Activated CD8-positive, alpha-beta memory T cell treated with anti-CD3 and anti-CD28 coated beads for 1 hour (primary cell): ENCODE measurements around the gene NPTX1.

ENCODE experiments used
- DNase-seq, 2 donors: peaks; one replicate each; pipeline ENCODE4 v3.0.0-alpha.2; 2020; ENCODE audit warnings: low read depth in 1 of 2; ENCODE audit errors: extremely low read depth in 1 of 2

The NPTX1 gene

DNA sequence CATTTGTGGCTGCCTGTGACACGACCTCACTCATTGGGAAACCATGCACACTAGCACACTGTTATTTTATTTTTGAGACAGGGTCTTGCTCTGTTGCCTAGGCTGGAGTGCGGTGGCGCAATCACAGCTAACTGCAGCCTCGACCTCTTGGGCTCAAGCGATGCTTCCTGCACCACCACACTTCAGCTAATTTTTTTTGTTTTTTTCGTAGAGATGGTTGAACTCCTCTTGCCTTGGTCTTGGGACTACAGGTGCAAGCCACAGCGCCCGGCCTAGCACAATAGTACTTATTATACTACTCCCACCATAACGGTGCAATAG is 2.8 kb upstream of the NPTX1 start:
- DNase-seq, result no peak

DNA sequence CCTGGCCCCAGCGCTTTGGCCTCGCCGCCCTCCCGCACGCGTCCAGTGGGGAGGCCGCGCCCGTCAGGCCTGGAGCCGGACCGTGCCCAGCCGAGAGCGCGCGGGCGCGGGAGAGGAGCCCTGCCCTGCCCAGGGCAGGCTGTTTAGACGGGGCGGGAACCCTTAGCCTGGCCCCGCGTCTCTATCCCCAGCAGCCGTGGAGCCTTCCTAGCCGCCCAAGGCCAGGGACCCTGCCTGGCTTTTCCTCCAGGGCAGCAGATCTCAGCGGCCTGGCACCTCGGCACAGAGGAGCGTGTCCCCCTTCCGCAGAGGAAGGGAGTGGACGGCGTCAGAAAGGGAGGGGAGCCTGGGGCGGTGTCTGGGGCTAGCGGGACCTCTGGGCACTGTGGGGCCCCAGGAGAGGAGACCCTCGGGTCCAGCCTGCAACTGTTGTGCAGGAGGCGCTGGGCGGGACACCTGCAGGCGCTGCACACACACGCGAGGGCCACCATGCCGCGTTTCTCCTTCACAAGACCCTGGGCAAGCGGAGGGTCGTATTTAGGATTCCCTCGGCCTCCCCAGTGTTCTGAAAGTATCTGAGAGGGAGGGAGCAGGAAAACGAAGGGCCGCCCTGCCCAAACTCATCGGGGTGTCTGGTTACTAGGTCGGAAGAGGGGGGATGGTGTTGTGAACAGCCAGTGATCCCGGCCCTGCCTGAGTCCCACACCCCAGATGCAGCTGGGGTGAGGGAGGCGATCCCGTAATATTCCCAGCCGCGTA is 2.3 kb upstream of the NPTX1 start:
- no peak for DNase-seq

DNA sequence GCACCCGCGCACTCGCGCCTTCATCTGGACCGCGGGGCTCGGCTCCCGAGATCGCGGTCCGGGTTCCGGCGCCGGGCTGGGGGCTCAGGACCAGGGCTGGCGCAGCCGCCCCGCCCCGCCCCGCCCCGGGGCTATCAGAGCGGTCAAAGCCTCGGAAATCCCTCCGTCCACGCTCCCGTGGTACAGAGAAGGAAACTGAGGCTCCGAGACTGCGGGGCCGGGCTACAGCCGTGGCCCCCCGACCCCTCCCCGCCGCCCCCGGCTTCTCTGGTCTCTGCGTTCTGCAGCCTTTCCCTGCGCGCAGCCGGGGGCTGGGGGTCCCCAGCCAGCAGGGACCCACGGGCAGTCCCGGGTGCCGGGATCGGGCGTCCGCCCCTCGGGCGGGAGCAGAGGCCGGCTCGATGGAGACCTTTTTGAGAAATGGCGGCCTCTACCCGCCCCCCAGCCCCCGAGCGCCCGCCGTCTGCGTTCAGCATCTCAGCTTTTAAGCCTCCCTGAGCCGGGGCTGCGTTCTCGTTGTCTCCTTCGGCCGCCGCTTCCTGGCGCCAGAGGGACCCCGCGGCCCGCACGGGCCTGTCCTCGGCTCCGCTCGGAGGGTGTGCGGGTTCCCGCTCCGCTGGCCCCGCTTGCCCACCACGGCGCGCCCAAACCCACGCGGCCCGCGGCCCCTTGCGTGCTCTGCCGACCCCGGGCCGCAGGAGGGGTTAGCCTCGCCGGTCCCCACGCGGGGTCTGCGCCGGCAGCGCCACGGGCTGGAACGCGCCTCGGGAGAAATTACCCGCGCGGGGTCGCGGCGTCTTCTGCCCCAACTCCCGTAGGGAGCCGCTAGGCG is 1.5 kb upstream of the NPTX1 start:
- no peak for DNase-seq

DNA sequence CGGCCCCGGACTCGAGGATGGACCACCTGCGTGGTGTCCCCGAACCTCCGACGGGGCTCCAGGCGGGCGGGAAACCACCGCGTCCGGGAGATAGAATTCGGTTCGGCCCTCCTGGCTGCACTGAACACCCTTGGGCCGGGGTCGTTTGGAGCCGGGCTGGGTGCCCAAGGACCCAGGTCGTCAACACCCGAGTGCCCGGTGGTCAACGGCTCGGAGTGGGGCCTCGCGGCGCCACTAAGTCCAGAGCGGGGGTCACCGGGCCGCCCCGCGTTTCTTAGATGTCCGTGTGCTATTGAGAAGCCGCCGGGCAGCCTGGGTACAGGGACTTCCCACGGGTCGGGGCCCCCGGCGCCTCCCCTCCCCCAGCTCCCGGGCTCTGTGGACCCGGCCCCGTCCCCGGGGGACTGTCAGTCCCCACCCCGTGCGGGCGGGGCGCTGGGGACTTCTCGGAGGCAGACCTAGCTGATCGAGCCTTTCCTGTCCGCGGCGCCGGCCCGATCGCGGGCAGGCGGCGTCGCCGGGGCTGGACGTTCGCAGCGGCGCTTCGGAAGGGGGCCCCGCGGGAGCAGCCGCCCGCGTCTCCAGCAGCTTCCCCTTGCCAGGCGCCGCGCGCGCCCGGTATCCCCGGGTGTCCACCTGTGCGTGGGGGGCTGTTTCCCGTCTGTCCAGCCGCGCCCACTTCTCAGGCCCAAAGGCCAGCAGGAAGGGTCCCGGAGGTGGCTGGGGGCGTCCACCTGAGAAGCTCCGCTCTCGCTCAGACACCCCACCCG is 655 bp upstream of the NPTX1 start:
- DNase-seq, result no peak

- DNase-seq, result no peak
These were observed 1.2 kb downstream of the NPTX1 start for GRCh38 chr17:80474961-80475909.

DNA sequence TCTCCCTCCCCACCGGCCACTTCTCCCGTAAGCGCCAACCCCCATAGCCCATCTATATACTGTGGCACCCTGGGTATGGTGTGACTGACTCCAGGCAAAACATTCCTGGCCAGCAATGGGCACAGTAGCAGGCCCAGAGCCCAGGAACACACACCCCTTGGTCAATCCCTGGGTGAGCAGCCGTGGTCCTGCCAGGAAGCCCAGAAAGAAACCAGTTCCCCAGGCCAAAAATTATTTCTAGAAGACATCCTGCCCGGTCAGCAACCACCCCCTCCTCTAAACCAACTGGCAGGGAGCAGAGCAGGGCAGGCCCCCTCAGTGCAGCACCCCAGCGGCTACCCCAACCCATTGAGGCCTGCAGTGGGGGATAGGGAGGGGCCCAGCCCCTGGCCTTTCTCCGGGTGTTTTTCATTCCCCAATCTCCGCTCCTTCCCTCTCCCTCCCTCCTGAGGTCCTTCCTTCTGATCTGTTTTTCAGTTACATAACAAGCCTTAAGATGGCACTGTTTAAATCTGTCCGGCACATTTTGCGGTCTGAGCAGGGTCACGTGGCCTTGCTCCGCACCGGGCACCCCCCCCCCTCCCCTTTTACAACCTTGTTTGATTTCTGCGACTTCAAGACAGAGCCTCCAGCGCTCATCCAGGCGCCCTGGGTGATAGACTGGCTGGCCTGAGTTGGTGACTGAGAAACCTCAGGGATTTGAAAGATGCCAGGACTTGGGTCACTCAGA is 2.0 kb downstream of the NPTX1 start:
- DNase-seq, result no peak

- DNase-seq, result no peak
These were observed 2.7 kb downstream of the NPTX1 start for GRCh38 chr17:80473701-80474100.

- DNase-seq, result no peak
These were observed 3.4 kb downstream of the NPTX1 start for GRCh38 chr17:80472996-80473395.

DNA sequence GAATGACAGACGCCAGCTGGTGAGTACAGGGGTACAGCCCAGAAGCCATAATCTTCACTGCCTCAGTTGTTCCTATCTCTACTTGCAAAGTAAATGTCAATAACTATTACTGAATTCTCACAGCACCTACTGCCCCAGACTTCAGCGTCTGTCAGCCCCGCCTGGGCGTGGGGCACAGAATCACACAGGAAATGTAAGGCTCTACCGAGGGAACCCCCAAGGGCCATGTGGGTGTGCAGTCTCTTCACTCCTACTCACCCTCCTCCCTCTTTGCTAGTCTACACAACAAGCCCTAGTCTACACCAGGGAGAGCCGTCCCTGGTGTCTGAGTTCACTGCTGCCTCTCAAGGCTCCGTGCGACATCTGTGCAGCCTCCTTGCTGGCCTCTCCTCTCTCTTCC is 4.5 kb downstream of the NPTX1 start:
- DNase-seq, result no peak

DNA sequence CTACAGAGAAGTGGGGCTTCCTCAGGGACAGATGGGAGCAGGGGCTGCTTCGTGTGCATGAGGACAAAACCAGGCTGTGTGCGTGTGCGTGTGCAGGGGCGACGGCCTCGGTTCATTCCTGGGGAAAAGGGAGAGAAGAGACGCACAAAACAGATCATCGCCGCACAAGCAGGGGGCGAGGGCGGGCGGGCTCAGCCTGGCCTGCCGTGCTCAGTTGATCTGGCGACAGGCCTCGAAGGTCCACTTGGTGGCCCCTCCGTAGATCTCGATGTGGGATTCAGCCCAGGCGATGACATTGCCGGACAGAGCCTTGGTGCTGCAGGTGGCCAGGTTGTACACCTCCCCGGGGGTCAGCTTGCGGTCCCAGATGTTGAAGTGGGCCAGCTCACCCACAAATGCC is 5.8 kb downstream of the NPTX1 start:
- no peak for DNase-seq

- DNase-seq, result no peak
These were observed 6.7 kb downstream of the NPTX1 start for GRCh38 chr17:80469667-80470066.

GRCh38 chr17:80468781-80469493 is 7.5 kb downstream of the NPTX1 start:
- no peak for DNase-seq

DNA sequence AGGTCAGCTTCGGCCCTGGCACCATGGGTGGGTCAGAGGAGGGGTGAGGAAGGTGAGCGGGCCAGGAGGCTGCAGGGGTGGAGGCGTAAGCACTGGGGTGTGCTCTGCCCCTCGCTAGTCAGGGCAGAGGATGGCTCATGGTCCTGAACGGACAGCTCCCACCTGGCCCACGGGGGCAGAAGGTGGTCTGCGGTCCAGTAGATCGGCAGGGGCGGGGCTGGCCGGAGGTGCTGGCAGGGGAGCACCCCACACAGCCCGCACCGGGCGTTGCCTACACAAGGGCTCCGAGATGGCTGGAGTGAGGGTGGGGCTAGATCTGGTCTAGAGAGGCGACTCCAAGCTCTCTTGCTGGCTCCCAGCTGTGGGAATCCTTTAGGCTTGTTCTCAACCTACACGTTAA is 8.2 kb downstream of the NPTX1 start:
- no peak for DNase-seq

DNA sequence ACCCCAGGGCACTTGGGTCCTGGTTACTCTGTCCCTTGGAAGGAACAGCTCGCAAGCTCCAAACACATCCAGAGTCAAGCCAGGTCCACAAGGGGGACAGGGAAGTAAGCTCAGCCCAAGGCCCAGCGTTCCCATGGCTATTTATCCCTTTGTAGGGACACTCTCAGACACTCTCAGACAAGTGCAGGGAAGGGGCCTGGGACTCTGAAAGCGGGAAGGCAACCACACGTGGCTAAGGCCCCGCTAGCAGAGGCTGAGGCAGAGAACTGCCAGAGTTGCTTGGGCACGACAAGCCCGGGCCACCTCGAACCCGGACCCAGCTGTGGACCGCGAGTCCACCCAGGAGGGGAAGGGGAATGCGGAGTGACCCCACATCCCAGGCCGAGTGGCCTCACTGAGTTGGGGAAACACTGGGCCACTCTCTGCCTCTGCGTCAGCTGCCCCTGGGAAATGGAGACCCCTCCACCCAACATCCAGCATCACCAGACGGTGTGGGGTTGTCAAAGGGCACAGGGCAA is 10.2 kb downstream of the NPTX1 start:
- no peak for DNase-seq

DNA sequence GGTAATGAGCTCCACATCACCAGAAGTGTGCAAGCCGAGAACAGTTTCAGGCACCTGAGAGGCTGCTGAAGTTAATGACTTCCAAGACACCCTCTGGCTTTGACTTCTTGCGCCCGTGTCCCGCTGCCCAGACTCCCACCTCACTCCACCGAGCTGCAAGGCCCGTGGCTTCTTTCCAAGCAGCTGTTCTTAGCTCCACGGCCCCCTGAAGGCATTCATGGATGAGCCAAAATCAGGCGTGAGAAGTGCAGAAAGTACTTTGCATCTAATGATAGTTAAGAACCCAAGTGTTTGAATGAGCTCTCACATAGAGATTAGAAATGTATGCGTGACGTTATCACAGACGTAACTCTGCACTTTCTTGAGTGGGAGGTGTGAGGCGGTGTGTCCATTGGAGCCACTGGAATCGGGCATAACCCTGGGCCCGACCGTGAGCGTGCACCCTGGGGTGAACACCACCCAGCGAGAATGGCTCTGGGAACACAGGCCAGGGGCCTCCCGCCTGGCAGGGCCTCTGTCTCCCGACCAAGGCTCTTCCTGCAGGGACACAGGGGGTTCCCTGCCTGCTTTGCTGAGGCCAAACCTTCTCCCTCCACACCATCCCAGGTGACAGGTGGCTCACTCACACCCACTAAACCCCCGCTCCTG is 11.0 kb downstream of the NPTX1 start:
- DNase-seq, result no peak

- no peak for DNase-seq
These were observed 11.9 kb downstream of the NPTX1 start for GRCh38 chr17:80464486-80464885.

DNA sequence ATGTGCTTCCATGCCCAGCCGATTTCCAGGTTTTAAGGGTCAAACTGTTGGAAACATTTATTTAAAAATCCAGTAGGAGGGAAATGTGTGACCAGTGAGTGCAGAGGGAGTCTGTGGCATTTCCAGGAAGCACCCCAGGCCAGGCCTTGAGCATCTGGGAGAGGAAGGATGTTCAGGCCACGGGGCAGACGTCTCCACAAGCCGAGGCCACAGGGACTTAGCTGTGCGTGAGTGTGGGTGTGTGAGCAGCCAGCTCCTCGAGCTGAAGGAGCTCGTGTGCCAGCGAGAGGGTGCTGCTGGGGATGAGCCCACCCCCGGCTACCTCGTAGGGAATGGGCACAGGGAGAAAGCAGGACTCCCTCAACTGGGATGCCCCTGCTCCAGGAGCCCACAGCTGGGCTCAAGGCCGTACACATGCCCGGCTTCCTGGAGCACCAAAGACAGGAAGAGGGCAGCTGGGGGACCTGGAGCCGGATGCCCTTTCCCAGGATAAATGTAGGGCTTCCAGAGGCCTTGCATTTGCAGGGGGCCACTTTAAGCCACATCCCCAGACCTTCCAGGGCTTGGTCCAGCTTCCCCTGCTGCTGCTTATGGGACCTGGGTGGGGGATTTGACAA is 12.5 kb downstream of the NPTX1 start:
- no peak for DNase-seq

GRCh38 chr17:80461528-80462160 is 14.8 kb downstream of the NPTX1 start:
- DNase-seq, result no peak
